ENCODE results near the gene DEAF1. TPM values are rescaled to one million over a fixed set of nuclear protein-coding genes. Genes with fewer than 3 reads are reported as not detected.

The DEAF1 gene
- total RNA-seq, 2 experiments from 2014 or later = 59.1 to 59.3 TPM

- Mint-ChIP-seq H3K27ac (no peak overlapping the region), H3K27me3 (peaks cover 21% of the 10 kb centered on the region), H3K4me3 (no peak overlapping the region), H3K4me1 (ENCODE audit: low read depth) (peaks cover 22% of the 10 kb centered on the region), H3K36me3 (ENCODE audit: low read depth) (peaks cover 4% of the 10 kb centered on the region), H3K9me3 (no peaks in the 10 kb centered on the region)
- ChIA-PET CTCF (interaction anchor here (1.8 kb wide), 1 partner anchor 71 kb away, joined by 4 read pairs; no protein-coding TSS in a partner anchor), POLR2A (interaction anchor here (1.4 kb wide), 1 partner anchor 71 kb away, joined by 4 read pairs; no protein-coding TSS in a partner anchor)
- no peak for ATAC-seq
- TF ChIP-seq, protein P1, sequence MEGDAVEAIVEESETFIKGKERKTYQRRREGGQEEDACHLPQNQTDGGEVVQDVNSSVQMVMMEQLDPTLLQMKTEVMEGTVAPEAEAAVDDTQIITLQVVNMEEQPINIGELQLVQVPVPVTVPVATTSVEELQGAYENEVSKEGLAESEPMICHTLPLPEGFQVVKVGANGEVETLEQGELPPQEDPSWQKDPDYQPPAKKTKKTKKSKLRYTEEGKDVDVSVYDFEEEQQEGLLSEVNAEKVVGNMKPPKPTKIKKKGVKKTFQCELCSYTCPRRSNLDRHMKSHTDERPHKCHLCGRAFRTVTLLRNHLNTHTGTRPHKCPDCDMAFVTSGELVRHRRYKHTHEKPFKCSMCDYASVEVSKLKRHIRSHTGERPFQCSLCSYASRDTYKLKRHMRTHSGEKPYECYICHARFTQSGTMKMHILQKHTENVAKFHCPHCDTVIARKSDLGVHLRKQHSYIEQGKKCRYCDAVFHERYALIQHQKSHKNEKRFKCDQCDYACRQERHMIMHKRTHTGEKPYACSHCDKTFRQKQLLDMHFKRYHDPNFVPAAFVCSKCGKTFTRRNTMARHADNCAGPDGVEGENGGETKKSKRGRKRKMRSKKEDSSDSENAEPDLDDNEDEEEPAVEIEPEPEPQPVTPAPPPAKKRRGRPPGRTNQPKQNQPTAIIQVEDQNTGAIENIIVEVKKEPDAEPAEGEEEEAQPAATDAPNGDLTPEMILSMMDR (IDR thresholded peaks at IDR 0.05) = no peak
- no peak for DNase-seq
- intact Hi-C loops (cut with micrococcal nuclease) = no loop called here
These were observed 69.3 kb downstream of the DEAF1 start for GRCh38 chr11:625636-626268.

GRCh38 chr11:624705-625635 lies 70.1 kb downstream of the DEAF1 start, which contains the start of gene CDHR5:
CDHR5 (minus strand) TSS chr11:624955; CDS start chr11:624902, 53 bp downstream.
- Mint-ChIP-seq H3K4me3 (no peak within 1 kb of the TSS), H3K27ac (no peak within 1 kb of the TSS), H3K9me3 (no peaks in the 10 kb centered on the region), H3K27me3 (peaks cover 21% of the 10 kb centered on the region), H3K4me1 (ENCODE audit: low read depth) (peaks cover 22% of the 10 kb centered on the region), H3K36me3 (ENCODE audit: low read depth) (peaks cover 4% of the 10 kb centered on the region)
- POLR2A ChIA-PET = interaction anchor here (1.4 kb wide), 1 partner anchor 70 kb away, joined by 4 read pairs; no protein-coding TSS in a partner anchor
- intact Hi-C loops (cut with micrococcal nuclease) = no loop called here
- CTCF ChIA-PET = interaction anchor here (1.0 kb wide), 1 partner anchor 70 kb away, joined by 3 read pairs; no protein-coding TSS in a partner anchor
- TF ChIP-seq, protein P1 (IDR thresholded peaks at IDR 0.05) = no peak
- DNase-seq = no peak
- no peak for ATAC-seq

DNA sequence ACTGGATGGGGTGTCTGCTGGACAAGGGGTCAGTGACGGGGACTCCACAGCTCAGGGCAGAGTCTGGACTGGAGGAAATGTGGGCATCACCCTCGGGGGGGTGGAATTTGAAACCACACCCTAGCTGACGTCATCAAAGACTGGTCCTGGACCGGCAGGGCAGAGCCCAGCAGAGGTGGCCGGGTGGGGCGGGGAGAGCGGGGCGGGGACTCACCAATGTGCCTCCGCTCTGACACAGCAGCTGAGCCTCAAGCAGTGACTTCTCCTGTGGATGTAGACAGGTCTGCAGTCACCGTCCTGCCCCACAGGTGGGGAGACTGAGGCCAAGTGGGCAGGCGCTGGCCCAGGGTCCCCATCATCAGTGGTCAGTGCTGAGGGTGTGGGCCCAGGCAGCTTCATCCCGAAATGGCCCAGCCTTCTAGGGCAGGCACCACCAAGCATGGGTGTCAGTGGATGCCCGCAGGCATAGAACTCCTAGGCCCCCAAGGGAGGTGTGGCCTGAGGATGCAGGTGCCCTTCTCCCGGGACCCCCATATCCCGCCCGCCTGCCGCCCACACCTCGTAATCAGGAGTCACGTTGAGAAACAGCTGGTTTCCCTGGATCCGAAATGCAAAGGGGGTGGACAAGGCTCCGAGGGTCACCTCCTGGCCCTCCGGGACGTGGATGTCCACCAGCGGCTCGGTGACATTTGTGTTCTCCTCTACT lies 70.9 kb downstream of the DEAF1 start:
- ChIA-PET POLR2A (no interaction called here), CTCF (interaction anchor here (1.0 kb wide), 1 partner anchor 69 kb away, joined by 3 read pairs; no protein-coding TSS in a partner anchor)
- H3K27ac Mint-ChIP-seq = no peak overlapping the region
- DNase-seq = no peak
- no peak overlapping the region for H3K4me3 Mint-ChIP-seq
- no peak for ATAC-seq
- peaks cover 16% of the 10 kb centered on the region for H3K4me1 Mint-ChIP-seq (ENCODE audit: low read depth)
- H3K9me3 Mint-ChIP-seq = no peaks in the 10 kb centered on the region
- intact Hi-C loops (cut with micrococcal nuclease) = no loop called here
- H3K27me3 Mint-ChIP-seq = peaks cover 18% of the 10 kb centered on the region
- TF ChIP-seq, protein P1 (IDR thresholded peaks at IDR 0.05) = no peak
- peaks cover 4% of the 10 kb centered on the region for H3K36me3 Mint-ChIP-seq (ENCODE audit: low read depth)

- Mint-ChIP-seq H3K36me3 (ENCODE audit: low read depth) (peaks cover 4% of the 10 kb centered on the region), H3K27ac (no peak overlapping the region), H3K27me3 (peaks cover 16% of the 10 kb centered on the region), H3K4me3 (no peak overlapping the region), H3K4me1 (ENCODE audit: low read depth) (peaks cover 9% of the 10 kb centered on the region), H3K9me3 (no peaks in the 10 kb centered on the region)
- TF ChIP-seq, protein P1 (IDR thresholded peaks at IDR 0.05) = no peak
- ATAC-seq = no peak
- ChIA-PET POLR2A (no interaction called here), CTCF (interaction anchor here (1.0 kb wide), 1 partner anchor 69 kb away, joined by 3 read pairs; no protein-coding TSS in a partner anchor)
- no peak for DNase-seq
- intact Hi-C loops (cut with micrococcal nuclease) = no loop called here
These were observed 71.6 kb downstream of the DEAF1 start for GRCh38 chr11:623349-623869.

All from activated CD8-positive, alpha-beta T cell treated with anti-CD3 and anti-CD28 coated beads for 36 hours (primary cell).